GM19238 (cell line): ENCODE results near the gene KCNIP2.

ENCODE experiments used
- DNase-seq: peaks from one replicate; pipeline ENCODE4 v3.0.0; 2011; ENCODE audit warnings: low spot score; ENCODE audit not compliant: insufficient read length

Gene KCNIP2

DNA sequence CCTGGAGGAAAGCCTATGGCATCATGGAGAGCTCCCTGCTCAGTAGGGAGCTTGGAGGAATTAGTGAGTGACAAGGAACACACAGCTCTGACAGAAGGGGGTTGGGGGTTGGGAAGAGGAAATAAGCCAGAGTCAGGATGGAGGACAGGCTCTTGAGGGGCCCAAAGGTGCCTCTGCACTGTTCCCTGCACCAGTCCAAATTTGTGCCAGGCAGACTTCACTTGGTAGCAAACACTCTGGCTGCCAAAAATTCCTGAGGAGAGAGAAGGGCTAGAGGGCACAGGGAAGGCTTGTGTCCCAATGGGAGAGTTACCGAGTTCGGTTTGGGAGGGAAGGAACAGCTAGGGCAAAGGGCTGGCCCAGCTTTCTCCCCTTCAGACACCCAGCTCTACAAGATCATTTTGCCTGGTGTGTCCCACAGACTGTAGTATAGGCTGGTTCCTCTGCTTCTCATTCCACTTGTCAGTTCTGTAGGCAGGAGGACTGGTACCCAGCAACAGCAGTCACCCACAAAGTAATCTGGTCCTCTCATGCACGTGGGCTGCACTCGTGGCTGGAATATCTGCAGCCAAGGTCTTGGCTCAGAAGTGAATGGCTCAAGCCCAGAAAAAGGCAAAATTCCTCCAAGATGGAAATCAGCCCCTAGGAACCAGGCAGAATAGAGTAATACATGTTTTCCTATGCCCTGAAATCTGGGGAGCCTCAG is 8.0 kb upstream of the KCNIP2 start:
- no peak for DNase-seq

GRCh38 chr10:101850749-101851148 is 7.1 kb upstream of the KCNIP2 start:
- DNase-seq: no peak

GRCh38 chr10:101848894-101849351 is 5.3 kb upstream of the KCNIP2 start:
- no peak for DNase-seq

GRCh38 chr10:101848408-101848807 is 4.8 kb upstream of the KCNIP2 start:
- DNase-seq: no peak

DNA sequence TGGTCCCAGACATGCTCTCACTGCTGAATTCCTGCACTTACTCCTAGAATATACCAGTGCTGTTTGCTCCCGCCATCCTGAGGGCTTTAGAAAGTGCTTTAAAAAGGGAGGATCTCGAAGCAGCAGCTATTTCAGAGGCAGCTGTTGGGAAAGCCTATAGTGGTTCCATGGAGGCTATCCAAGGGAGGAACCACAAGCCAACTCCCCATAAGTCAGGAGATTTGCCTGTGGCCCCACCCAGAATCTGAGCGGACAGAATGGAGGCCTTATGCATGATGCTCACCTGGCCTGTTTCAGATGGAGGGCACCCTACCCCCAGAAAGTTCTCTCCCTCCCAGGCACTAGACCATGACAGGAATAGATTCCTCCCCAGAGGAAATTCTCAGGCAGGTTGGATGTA is 2.3 kb upstream of the KCNIP2 start:
- DNase-seq: no peak

DNA sequence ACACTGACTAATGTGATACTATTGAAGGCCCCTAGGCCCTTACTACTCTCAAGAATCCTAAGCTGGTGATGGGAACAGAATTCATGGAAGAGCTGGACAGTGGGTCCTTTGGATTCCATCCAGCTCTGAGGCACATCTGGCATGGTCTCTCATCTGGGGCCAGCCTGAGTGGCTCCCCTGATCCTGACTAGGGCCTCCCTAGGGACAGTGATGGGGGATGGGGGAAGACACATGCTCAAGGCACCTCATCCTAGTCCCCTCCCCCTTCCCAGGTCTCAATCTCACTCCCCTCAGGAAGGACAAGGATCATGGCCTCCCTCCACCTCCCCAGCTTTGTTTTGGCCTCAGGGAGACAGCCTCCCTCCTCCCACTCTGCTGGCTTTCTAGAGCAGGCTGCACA is 1.8 kb downstream of the KCNIP2 start:
- DNase-seq: no peak

DNA sequence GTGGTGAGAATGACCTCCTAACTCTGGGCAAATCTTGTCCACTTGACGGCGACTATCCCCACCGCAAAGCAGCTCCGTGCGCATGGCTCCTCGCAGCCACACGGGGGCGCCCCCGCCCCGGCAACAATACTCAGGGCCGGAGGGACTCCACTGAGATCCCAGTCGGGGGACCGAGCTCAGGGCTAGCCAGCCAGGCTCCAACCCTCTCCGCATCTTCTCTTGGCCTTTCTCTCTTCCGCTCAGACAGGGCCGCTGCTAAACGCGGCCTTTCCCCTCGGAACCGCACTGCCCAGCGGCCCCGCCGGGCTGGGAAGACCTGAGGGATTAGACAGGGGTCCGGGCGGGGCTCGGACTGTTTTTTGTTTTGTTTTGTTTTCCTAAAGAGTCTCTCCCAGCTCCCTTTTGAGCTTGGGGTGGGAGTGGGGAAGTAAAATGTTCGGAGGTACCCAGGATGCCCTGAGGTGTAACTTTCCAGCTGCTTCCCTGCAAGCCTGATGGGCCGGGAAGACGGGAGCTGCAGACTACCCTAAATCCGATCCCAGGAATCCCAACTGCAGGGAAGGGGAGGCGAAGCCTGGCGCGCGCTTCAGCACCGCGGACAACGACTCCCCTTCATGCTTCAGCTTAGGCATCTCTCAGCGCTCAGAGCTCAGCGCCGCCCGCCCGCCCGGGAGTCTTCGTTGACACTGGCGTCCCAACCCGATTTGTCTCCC is 2.7 kb downstream of the KCNIP2 start:
- peak; percentile 89 for DNase-seq

- DNase-seq: no peak
Measured at GRCh38 chr10:101840102-101840684, 3.4 kb downstream of the KCNIP2 start.

DNA sequence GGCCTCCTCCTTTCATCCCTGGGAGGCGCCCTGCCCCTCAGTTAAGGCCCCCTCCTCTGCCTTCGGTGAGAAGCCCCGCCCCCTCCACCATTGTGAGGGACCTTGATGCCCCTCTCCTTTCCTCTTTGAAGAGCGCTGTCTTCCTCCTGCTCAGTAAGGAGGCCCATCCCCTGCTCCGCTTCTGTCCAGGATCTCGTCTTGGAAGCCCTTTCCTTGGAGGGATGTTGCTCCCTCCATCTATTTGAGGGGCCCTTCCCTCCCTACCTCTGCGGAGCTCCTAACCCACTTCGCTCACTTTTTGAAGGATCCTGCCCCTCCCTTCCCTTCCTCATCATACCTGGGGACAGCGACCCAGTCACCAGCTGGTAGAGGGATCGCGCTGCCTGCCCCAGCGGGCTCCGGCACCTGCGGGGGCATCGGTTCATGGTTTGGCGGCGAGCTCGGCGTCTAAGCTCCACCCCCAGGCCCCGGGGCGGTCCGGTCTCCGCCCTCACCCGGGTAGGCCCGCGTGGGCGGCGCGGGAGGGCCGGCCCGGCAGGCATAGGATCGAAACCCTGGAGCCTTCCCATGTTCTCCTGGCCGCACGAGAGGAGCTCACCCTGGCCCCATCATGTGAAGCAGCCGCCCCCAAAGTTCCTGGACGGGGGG is 4.1 kb downstream of the KCNIP2 start:
- DNase-seq: peak; percentile 63

DNA sequence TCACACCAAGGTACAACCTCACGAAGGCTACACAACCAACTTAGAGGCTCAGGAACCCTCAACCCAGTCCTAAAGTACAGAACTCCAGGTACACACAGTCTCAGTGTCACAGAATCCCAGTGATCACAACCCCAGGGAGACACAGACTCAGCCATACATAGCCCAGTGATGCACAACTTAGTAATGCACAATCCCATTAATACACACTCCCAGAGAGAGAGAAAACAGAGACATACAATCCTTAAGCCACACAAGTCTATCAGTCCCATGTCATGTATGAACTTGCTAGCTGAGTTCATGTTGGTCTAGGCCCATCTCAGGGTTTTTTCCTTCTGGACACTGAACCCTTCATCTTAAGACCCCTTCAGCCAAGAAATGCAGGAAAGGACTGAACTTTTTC is 4.6 kb downstream of the KCNIP2 start:
- DNase-seq: no peak

DNA sequence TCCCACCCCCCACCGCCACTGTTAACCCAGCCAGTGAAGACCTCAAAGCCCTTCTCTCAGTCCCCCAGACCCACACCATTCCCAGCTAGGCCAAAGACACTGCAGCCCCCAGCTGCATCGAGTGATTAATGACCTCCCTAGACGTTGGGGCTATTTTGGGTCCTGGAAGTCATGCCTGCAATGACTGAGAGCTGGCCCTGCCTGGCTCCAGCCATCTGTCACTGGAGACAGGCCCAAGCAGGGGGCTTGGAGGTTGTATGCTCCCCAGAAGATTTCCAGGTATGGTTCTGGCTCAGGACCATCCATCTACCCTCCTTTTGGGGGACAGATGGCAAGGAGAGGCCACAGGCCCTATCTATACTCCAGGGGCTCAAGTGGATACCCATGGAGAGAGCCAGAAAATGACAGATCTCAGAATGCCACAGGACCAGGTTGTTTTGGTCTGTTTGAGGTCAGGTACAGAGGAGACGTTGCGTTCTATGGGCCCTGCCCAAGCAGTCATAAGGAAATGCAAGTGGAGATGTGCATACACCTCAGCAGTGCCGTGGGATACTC is 5.1 kb downstream of the KCNIP2 start:
- DNase-seq: no peak

DNA sequence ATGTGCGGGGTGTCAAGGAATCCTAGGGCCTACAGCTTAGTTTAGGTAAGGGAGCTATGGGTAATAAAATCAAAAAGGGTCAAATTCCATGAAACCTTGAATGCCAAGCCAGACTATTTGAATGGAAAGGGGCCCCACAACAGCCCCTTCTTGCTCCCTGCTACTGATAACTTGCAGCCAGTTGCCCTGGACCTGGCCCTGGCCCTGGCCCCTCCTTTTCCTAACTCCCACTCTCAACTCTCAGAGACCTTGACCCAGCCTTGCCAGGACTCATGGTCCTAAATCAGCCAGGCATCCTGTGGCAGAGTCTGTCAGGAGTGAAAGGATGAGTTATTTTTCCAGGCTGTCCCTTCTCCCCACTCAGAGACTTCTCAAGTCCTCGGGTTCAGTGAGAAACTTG is 5.9 kb downstream of the KCNIP2 start:
- DNase-seq: no peak

- DNase-seq: no peak
Measured at GRCh38 chr10:101835362-101835761, 8.2 kb downstream of the KCNIP2 start.

DNA sequence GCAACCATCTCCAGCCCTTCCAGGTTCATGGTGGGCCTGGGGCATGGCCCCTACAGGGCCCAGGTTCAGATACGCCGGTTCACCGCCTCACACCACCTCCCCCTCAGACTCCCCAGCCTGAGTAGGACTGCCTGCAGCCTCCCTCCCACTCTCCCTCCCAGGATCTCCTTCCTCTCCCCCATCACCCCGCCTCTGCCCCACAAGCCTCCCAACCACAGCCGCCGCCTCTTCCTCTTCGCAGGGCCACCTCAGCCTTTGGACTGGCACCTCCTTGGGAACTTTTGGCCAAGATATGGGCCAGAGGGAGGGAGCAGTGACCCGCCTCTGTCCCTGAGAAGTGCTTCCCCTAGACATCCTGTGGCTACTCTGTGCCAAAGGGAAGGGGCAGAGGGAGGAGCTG is 9.3 kb downstream of the KCNIP2 start:
- DNase-seq: no peak

DNA sequence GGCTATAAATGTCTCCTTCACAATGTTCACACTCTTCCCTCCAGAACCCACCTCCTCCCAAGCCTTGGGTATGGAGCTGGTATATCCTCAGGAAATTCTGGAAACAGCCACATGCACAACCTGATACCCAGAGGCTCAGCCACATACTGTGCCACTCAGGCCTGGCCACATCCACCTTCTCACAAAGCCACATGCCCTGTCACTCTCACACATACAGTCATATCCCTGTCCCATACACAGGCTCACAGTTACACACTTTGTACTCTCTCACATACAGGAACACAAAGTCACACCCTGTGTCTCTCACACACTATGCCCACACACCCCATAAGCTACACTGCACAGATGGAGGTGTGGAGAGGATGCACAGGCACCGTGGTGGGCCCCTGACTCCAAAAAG is 10.1 kb downstream of the KCNIP2 start:
- no peak for DNase-seq

- DNase-seq: no peak
Measured at GRCh38 chr10:101832325-101832771, 11.3 kb downstream of the KCNIP2 start.

- no peak for DNase-seq
Measured at GRCh38 chr10:101831169-101831811, 12.3 kb downstream of the KCNIP2 start.

DNA sequence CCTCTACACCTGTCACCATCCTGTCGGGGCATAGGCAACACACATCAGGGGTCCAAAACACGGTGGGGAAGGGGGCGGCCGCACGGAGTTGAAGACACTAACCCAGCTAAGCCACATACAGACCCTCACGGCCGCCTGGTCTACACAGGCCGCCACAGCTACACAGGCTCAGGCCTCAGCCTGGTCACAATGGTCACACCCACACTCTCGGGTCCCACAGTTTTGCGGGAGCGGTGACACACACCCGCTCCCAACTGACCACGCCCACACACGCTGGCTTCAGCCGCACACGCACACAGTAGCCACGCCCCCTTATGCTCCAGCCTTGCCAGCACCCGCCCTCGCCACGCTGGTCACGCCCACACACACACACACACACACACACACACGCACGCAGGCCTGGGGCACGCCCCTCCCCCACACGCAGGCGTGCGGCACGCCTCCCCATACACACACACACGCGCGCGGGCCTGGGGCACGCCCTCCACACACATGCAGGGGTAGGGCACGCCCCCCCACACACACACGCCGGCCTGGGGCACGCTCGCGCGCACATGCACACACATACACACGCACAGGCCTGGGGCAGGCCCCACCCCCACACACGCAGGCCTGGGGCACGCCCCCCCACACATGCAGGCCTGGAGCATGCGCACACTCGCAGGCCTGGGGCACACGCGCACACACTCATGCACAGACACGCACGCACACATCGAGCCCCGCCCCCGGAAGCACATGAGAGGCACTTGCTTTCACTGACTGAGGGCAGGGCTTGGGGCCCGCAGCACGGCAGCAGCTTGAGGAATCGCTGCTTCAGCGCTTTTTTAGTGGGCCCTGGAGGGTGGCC is 13.1 kb downstream of the KCNIP2 start:
- DNase-seq: peak; percentile 80

DNA sequence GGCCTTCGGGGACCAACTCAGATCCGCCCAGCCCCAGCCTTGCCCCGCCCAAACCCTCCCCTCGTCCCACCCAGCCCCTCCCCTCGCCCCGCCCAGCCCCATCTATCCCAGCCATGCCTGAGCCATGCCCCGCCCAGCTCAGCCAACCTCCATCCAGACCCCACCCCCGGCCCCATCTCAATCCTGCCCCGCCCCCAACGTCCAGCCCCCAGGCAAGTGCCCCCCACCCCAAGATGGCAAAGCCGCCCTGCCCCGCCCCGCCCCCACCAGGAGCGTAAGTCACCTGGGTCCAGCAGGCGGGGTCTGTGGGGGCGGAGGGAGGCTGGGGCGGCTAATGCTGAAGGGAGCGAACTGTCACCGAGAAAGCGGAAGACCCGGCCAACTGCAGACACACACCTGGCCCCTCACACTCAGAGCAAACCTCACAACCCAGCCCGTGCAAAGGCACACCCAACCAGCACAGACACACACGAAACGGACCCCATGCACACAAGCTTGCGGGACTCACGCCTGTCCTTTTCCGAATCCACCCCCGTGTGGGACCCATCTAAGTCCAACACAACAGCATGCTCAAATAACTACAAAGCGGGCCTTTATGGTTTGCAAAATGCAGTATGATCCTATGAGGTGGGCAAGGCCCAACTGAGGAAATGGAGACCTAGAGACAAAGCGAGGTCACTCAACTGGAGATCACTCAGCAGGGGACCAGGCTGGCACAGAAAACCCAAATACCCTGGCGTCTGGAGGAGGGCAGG is 13.9 kb downstream of the KCNIP2 start:
- peak; percentile 81 for DNase-seq
